Neural crest cell (in vitro differentiated cells): ENCODE data around the gene EID2. TPM values are rescaled to one million over a fixed set of nuclear protein-coding genes. Genes with fewer than 3 reads are reported as not detected.
A peak's percentile ranks its signal among the peaks of the same experiment; 100 is the strongest.

ENCODE experiments used
- DNase-seq: peaks from one replicate; pipeline ENCODE4 v3.0.0; 2021; ENCODE audit warnings: low read depth, mixed read lengths, low spot score
- H3K27ac Mint-ChIP-seq: one replicate; pipeline ENCODE4 v1.8.0; 2021; ENCODE audit warnings: mild to moderate bottlenecking, mixed read lengths; ENCODE audit not compliant: unreplicated experiment
- H3K27me3 Mint-ChIP-seq: 2 replicates; pipeline ENCODE4 v1.8.0; 2021; ENCODE audit warnings: low read depth, mild to moderate bottlenecking, mixed read lengths
- H3K36me3 Mint-ChIP-seq: 2 replicates; pipeline ENCODE4 v1.8.0; 2021; ENCODE audit warnings: low read depth, mild to moderate bottlenecking, mixed read lengths
- H3K4me1 Mint-ChIP-seq: 2 replicates; pipeline ENCODE4 v1.8.0; 2021; ENCODE audit warnings: mixed read lengths
- H3K4me3 Mint-ChIP-seq: one replicate; pipeline ENCODE4 v1.8.0; 2021; ENCODE audit warnings: mild to moderate bottlenecking, mixed read lengths
- H3K9me3 Mint-ChIP-seq: 2 replicates; pipeline ENCODE4 v1.8.0; 2021; ENCODE audit warnings: mixed read lengths
- total RNA-seq: library from RNA; stranded (reverse); gene quantifications from 2 replicates; pipeline ENCODE4 v1.2.1, GENCODE V29; 2021
- TF ChIP-seq, protein P1 (sequence below): fragments of 200-600 bp; sonication (generic); conservative IDR thresholded peaks from 2 replicates; pipeline ENCODE4 v1.5.0; 2021; ENCODE audit warnings: antibody characterized with exemption, mild to moderate bottlenecking

Gene EID2
- total RNA-seq, 1 donor from 2014 or later, result 28.0 TPM

DNA sequence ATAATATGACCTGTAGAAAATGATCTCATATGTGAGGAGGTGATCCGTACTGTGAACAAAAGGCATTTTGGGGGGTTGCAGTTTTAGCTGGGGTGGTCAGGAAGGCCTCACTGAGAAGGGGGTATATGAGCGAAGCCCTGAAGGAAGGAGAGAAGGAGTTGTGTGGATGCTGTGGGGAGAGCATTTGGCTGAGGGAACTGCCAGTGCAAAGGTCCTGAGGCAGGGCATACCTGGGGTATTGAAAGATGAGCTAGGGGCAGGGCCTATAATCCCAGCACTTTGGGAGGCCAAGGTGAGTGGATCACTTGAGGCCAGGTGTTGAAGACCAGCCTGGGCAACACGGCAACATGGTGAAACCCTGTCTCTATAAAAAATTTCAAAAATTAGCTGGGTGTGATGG, 22.5 kb downstream of the EID2 start:
- Mint-ChIP-seq H3K27me3 (peaks cover 66% of the 10 kb centered on the region), H3K27ac (no peak overlapping the region), H3K9me3 (no peaks in the 10 kb centered on the region), H3K4me3 (no peak overlapping the region), H3K36me3 (no peaks in the 10 kb centered on the region), H3K4me1 (peaks cover 16% of the 10 kb centered on the region)
- no peak for DNase-seq
- TF ChIP-seq, protein P1, sequence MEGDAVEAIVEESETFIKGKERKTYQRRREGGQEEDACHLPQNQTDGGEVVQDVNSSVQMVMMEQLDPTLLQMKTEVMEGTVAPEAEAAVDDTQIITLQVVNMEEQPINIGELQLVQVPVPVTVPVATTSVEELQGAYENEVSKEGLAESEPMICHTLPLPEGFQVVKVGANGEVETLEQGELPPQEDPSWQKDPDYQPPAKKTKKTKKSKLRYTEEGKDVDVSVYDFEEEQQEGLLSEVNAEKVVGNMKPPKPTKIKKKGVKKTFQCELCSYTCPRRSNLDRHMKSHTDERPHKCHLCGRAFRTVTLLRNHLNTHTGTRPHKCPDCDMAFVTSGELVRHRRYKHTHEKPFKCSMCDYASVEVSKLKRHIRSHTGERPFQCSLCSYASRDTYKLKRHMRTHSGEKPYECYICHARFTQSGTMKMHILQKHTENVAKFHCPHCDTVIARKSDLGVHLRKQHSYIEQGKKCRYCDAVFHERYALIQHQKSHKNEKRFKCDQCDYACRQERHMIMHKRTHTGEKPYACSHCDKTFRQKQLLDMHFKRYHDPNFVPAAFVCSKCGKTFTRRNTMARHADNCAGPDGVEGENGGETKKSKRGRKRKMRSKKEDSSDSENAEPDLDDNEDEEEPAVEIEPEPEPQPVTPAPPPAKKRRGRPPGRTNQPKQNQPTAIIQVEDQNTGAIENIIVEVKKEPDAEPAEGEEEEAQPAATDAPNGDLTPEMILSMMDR, result no peak

DNA sequence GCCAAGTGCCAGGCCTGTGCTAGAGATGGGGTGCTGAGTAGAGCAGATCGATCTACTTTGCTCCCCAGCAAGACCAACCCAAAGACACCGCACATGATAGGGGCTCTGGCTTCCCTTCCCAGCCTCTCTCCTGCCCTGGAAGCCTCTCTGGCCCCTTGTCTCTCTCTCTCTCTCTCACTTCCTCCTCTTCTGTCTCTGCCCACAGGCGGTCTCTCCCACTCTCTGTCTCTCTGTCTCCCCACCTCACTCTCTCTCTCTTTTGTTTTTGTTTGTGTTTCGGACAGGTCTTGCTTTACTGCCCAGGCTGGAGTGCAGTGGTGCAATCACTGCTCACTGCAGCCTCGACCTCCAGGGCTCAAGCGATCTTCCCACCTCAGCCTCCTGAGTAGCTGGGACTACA, 23.7 kb downstream of the EID2 start:
- Mint-ChIP-seq H3K27me3 (peaks cover 74% of the 10 kb centered on the region), H3K4me1 (peaks cover 16% of the 10 kb centered on the region), H3K27ac (no peak overlapping the region), H3K9me3 (no peaks in the 10 kb centered on the region), H3K36me3 (no peaks in the 10 kb centered on the region), H3K4me3 (peak overlapping the region; percentile 47)
- TF ChIP-seq, protein P1, result no peak
- DNase-seq, result no peak

DNA sequence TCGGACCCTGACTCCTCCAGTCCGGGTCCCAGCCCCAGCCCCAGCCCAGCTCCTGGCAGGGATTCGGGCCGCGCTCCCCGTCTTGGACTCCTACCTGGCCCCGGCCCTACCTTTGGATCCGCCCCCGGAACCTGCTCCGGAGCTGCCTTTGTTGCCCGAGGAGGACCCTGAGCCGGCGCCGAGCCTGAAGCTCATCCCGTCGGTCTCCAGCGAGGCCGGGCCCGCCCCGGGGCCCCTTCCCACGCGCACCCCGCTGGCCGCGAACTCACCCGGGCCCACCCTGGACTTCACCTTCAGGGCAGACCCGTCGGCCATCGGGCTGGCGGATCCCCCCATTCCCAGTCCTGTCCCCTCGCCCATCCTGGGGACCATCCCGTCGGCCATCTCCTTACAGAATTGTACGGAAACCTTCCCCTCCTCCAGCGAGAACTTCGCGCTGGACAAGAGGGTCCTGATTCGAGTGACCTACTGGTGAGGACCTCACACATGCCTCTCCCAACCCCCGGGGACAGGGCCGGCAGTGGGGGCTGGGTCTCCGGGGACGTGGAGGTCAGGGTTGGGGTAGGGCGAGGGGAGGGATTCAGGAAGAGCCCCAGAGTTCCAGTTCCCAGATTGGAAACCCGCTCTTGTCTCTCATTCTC, 24.3 kb downstream of the EID2 start:
- peaks cover 74% of the 10 kb centered on the region for H3K27me3 Mint-ChIP-seq
- peaks cover 16% of the 10 kb centered on the region for H3K4me1 Mint-ChIP-seq
- TF ChIP-seq, protein P1, result no peak
- no peak for DNase-seq
- no peak overlapping the region for H3K27ac Mint-ChIP-seq
- peak overlapping the region; percentile 47 for H3K4me3 Mint-ChIP-seq
- no peaks in the 10 kb centered on the region for H3K36me3 Mint-ChIP-seq
- H3K9me3 Mint-ChIP-seq, result no peaks in the 10 kb centered on the region

DNA sequence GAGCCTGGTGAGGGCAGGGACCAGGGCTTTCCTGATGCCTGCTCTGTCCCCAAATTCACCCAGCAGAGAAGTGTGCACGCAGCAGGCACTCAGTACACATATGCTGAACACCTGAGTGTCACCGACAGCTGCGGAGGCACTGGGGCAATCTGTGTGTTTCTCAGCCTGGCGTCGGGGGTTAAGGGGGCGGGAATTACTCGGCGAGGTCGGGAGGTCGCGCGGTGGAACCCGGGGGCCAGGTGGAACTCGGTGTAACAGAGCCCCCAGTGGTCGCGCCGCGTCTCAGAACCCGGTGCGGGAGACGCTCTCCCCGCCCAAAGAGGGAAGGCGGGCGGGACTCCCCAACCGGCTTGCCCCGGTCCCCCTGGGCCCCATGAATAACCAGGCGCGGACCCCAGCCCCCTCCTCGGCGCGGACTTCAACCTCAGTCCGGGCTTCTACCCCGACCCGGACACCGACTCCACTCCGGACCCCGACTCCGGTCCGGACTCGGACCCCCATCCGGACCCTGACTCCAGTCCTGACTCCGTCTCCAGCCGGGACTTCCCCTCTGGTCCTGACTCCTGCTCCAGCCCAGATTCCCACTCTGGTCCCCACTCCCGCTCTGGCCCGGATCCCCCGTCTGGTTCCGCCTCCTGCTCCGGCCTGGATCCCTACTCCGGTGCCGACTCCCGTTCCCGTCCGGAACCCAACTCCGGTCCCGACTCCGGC, 25.0 kb downstream of the EID2 start, which contains the start of gene SELENOV:
Gene SELENOV, plus strand, starts transcription at position 300 of the 711 bp plus-strand sequence. Its CDS starts 74 bp downstream, at position 374.
- peaks cover 16% of the 10 kb centered on the region for H3K4me1 Mint-ChIP-seq
- TF ChIP-seq, protein P1, result no peak
- H3K27me3 Mint-ChIP-seq, result peaks cover 78% of the 10 kb centered on the region
- H3K4me3 Mint-ChIP-seq, result peak within 1 kb of the TSS; percentile 79
- H3K9me3 Mint-ChIP-seq, result no peaks in the 10 kb centered on the region
- no peak within 1 kb of the TSS for H3K27ac Mint-ChIP-seq
- no peaks in the 10 kb centered on the region for H3K36me3 Mint-ChIP-seq
- peak; percentile 14 for DNase-seq

DNA sequence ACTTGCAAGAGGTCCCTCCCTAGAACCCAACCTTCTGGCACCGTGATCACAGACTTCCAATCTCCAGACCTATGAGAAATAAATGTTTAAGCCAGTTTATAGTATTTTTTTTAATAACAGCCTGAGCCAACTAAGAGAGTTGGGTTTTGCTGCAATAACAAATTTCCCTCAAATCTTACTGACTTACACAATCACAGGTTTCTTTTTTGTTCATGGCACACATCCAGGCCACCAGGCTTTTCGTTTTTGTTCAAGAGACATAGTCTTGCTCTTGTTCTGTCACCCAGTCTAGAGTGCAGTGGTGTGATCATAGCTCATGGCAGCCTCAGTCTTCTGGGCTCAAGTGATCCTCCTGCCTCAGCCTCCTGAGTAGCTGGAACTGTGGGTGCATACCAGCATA, 27.0 kb downstream of the EID2 start:
- H3K36me3 Mint-ChIP-seq, result no peaks in the 10 kb centered on the region
- no peak overlapping the region for H3K4me3 Mint-ChIP-seq
- H3K9me3 Mint-ChIP-seq, result no peaks in the 10 kb centered on the region
- peaks cover 85% of the 10 kb centered on the region for H3K27me3 Mint-ChIP-seq
- no peak overlapping the region for H3K27ac Mint-ChIP-seq
- no peak for DNase-seq
- TF ChIP-seq, protein P1, result no peak
- H3K4me1 Mint-ChIP-seq, result peaks cover 12% of the 10 kb centered on the region
